Common myeloid progenitor, CD34-positive (primary cell): ENCODE measurements around the gene ASS1.

Experiments
- CTCF ChIA-PET: fragments of 350-600 bp; sonication (Branson Sonifier 250); formaldehyde crosslinking; loops from one replicate; lab custom pipeline; 2021; ENCODE audit warnings: antibody characterized with exemption; lab: Charles Lee
- POLR2A ChIA-PET: fragments of 350-600 bp; sonication (Branson Sonifier 250); formaldehyde crosslinking; loops from one replicate; lab custom pipeline; 2021; ENCODE audit warnings: antibody characterized with exemption; lab: Charles Lee
- DNase-seq, 3 donors: peaks; one replicate each; pipeline versions ENCODE4 v3.0.0 to v3.0.0-alpha.2; 2013
- H3K27ac ChIP-seq, 2 experiments: 1 replicate in 1 of 2; 2 replicates in 1 of 2; pipeline ENCODE4 v1.7.0; 2013; ENCODE audit warnings: inconsistent platforms in 2 of 2, low read length in 2 of 2, mild to moderate bottlenecking in 2 of 2, low read depth in 1 of 2, moderate library complexity in 1 of 2; ENCODE audit not compliant: severe bottlenecking in 2 of 2, insufficient read depth in 1 of 2, poor library complexity in 1 of 2
- H3K27me3 ChIP-seq, 5 experiments: replicated peaks in 2 of 5; 1 replicate in 3 of 5; 2 replicates in 2 of 5; pipeline versions ENCODE4 v1.6.1 to v1.7.0; 2013; ENCODE audit warnings: low read length in 4 of 5, mild to moderate bottlenecking in 2 of 5, moderate library complexity in 2 of 5, inconsistent platforms in 1 of 5; ENCODE audit not compliant: insufficient read depth in 5 of 5, control insufficient read depth in 4 of 5
- H3K36me3 ChIP-seq, 4 experiments: 1 replicate in 2 of 4; 2 replicates in 2 of 4; pipeline versions ENCODE4 v1.6.1 to v1.7.0; 2013; ENCODE audit warnings: low read length in 3 of 4, control low read depth in 1 of 4, mild to moderate bottlenecking in 1 of 4; ENCODE audit not compliant: control insufficient read depth in 4 of 4, insufficient read depth in 4 of 4
- H3K4me1 ChIP-seq, 4 experiments: 1 replicate in 3 of 4; 2 replicates in 1 of 4; pipeline versions ENCODE4 v1.6.1 to v1.7.1; 2013; ENCODE audit warnings: low read length in 3 of 4, mild to moderate bottlenecking in 3 of 4, control low read depth in 1 of 4, inconsistent platforms in 1 of 4, moderate library complexity in 1 of 4; ENCODE audit not compliant: control insufficient read depth in 4 of 4, insufficient read depth in 4 of 4; ENCODE audit errors: control extremely low read depth in 1 of 4
- H3K4me3 ChIP-seq, 7 experiments: 1 replicate in 4 of 7; 2 replicates in 3 of 7; pipeline versions ENCODE4 v1.5.1 to v1.7.0; 2013; ENCODE audit warnings: mild to moderate bottlenecking in 7 of 7, low read length in 6 of 7, moderate library complexity in 6 of 7, inconsistent platforms in 2 of 7, low read depth in 2 of 7, control low read depth in 1 of 7; ENCODE audit not compliant: insufficient read depth in 4 of 7, control insufficient read depth in 1 of 7; ENCODE audit errors: extremely low read depth in 1 of 7
- H3K9me3 ChIP-seq, 5 experiments: 1 replicate in 4 of 5; 2 replicates in 1 of 5; pipeline versions ENCODE4 v1.6.1 to v1.7.1; 2013; ENCODE audit warnings: low read length in 4 of 5, mild to moderate bottlenecking in 2 of 5, inconsistent platforms in 1 of 5, low read depth in 1 of 5, moderate library complexity in 1 of 5; ENCODE audit not compliant: control insufficient read depth in 4 of 5, insufficient read depth in 2 of 5; ENCODE audit errors: control extremely low read depth in 1 of 5
- whole genome bisulfite sequencing: methylation state at CpG from one replicate; pipeline ENCODE4 v1.1.5; 2013; ENCODE audit not compliant: insufficient coverage; 5-methylcytosine and 5-hydroxymethylcytosine counted together

Gene ASS1

GRCh38 chr9:130418776-130419175 is 26.0 kb upstream of the ASS1 start:
- Histone ChIP-seq H3K27ac (no peak overlapping the region), H3K4me1 (no peaks in the 10 kb centered on the region), H3K4me3 (no peak overlapping the region), H3K9me3 (peaks cover 0 to 2% (median 0%) of the 10 kb centered on the region in 5 experiments), H3K27me3 (peaks cover 0 to 18% (median 7%) of the 10 kb centered on the region in 5 experiments), H3K36me3 (no peaks in the 10 kb centered on the region)
- no peak for DNase-seq
- WGBS = 98% methylated on average over 16 of the region's 18 CpGs
- POLR2A ChIA-PET = no interaction called here
- CTCF ChIA-PET = no interaction called here

- Histone ChIP-seq H3K27me3 (peaks cover 0 to 16% (median 7%) of the 10 kb centered on the region in 5 experiments), H3K27ac (no peak overlapping the region), H3K9me3 (peaks cover 0 to 2% (median 0%) of the 10 kb centered on the region in 5 experiments), H3K36me3 (no peaks in the 10 kb centered on the region), H3K4me3 (no peak overlapping the region), H3K4me1 (no peaks in the 10 kb centered on the region)
- WGBS = 100% methylated on average over 7 of the region's 8 CpGs
- ChIA-PET CTCF (no interaction called here), POLR2A (no interaction called here)
- no peak for DNase-seq
These were observed 25.2 kb upstream of the ASS1 start for GRCh38 chr9:130419521-130420035.

- no peak for DNase-seq
- no peak overlapping the region for H3K4me3 ChIP-seq
- no peaks in the 10 kb centered on the region for H3K36me3 ChIP-seq
- WGBS = 69% methylated on average over 14 of the region's 17 CpGs
- H3K4me1 ChIP-seq = no peaks in the 10 kb centered on the region
- H3K27me3 ChIP-seq = peaks cover 0 to 21% (median 7%) of the 10 kb centered on the region in 5 experiments
- H3K9me3 ChIP-seq = peaks cover 0 to 2% (median 0%) of the 10 kb centered on the region in 5 experiments
- CTCF ChIA-PET = no interaction called here
- POLR2A ChIA-PET = no interaction called here
- H3K27ac ChIP-seq = no peak overlapping the region
These were observed 23.5 kb upstream of the ASS1 start for GRCh38 chr9:130421154-130421801.

- Histone ChIP-seq H3K27ac (no peak overlapping the region), H3K36me3 (no peaks in the 10 kb centered on the region), H3K4me1 (no peaks in the 10 kb centered on the region), H3K27me3 (peaks cover 0 to 23% (median 7%) of the 10 kb centered on the region in 5 experiments), H3K9me3 (peaks cover 0 to 2% (median 0%) of the 10 kb centered on the region in 5 experiments), H3K4me3 (no peak overlapping the region)
- WGBS = 79% methylated on average over 12 of the region's 13 CpGs
- DNase-seq = peak in 2 of 3 donors; percentile 22 to 47
- CTCF ChIA-PET = no interaction called here
- POLR2A ChIA-PET = no interaction called here
These were observed 22.9 kb upstream of the ASS1 start for GRCh38 chr9:130421802-130422276.

- no peak overlapping the region for H3K27ac ChIP-seq
- WGBS = 83% methylated on average over 10 of the region's 10 CpGs
- ChIA-PET CTCF (no interaction called here), POLR2A (no interaction called here)
- H3K36me3 ChIP-seq = no peaks in the 10 kb centered on the region
- no peak for DNase-seq
- peaks cover 0 to 2% (median 0%) of the 10 kb centered on the region in 5 experiments for H3K9me3 ChIP-seq
- H3K4me1 ChIP-seq = no peaks in the 10 kb centered on the region
- H3K27me3 ChIP-seq = peaks cover 0 to 24% (median 7%) of the 10 kb centered on the region in 5 experiments
- H3K4me3 ChIP-seq = no peak overlapping the region
These were observed 22.2 kb upstream of the ASS1 start for GRCh38 chr9:130422546-130422945.

GRCh38 chr9:130423272-130423671 is 21.5 kb upstream of the ASS1 start:
- no peak for DNase-seq
- ChIA-PET CTCF (no interaction called here), POLR2A (no interaction called here)
- no peaks in the 10 kb centered on the region for H3K36me3 ChIP-seq
- H3K27me3 ChIP-seq = peaks cover 0 to 24% (median 7%) of the 10 kb centered on the region in 5 experiments
- no peak overlapping the region for H3K4me3 ChIP-seq
- H3K4me1 ChIP-seq = no peaks in the 10 kb centered on the region
- H3K9me3 ChIP-seq = peaks cover 0 to 2% (median 0%) of the 10 kb centered on the region in 5 experiments
- H3K27ac ChIP-seq = no peak overlapping the region
- WGBS = 92% methylated on average over 7 of the region's 8 CpGs
